ENCODE results near the gene ITPRID2.
"Not testable (repeated sequence)": the region's sequence is repeated elsewhere in the genome, so short reads cannot be mapped to it uniquely, and the experiment has no call there.

The ITPRID2 gene

DNA sequence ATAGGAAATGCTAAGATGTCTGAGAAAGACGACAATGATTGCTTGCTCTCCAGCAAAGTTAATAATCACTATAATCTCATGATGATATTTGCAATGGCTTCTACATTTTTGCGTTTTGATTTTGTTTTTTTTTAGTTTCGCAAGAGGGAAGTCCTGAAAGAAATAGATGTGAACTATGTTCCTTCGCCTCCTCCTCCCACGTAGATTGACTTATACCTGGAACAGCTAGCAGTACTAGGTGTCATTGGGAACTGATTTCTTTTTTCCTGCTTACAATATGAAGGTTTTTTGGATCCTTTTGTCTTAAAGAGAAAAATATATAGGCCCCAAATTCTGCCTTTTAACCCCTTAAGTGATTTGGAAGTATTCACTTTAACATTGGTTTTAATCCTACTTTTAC, 26.7 kb downstream of the ITPRID2 start:
- no peak for DNase-seq

- DNase-seq, result no peak
These were observed 31.6 kb downstream of the ITPRID2 start for GRCh38 chr2:181923121-181923520.

DNA sequence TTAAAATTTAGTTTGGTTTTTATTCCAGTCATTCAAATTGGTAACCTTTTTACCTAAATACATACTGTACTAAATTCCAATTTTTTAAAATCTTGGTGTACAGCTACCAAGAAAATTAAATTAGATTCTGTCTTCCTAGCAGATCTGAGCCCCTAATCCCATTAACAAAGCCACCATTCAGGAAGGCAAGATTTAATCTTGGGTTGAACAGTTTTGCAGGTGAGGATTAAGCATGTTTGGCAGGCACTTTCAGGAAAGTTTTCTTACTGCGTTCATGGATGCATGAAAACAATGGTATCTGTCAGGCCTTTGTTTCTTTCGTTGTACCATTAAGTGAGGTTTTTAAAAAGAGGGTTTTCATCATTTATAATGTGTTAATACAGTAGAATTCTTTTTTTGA, 32.8 kb downstream of the ITPRID2 start:
- no peak for DNase-seq

- no peak for DNase-seq
These were observed 43.2 kb downstream of the ITPRID2 start for GRCh38 chr2:181934694-181935093.

GRCh38 chr2:181937473-181937872, 45.9 kb downstream of the ITPRID2 start:
- no peak for DNase-seq

DNA sequence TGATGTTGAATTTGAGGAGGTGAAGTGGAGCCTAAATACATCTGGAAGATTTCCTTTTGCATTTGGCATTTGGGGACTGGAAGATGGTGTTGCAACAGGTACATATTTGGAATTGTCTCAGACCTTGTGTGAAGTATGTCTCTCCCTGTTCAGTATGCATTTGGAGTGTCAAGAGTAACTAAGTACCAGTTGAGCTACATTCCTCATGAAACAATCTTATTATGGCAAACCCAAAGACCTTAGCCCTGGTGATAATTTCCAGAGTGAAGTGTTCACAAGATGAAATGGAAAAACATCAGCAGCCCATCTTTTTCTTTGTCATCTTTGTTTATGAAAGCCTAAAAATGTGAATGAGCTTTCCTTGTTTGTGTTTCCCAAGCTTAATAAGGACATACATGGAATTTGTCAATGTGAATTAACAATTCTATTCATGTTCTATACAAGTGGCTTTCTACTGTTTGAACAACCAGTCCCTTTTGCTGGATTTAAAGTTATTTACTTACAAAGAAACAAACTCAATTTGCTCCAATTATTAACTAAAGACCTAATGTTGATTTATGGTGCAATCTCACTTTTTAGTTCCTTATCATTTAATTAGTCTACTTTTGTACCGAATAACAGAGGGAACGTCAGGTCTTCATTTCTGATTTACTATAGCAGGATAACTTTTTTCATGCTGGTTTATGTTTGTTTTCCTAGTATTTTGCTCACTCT, 52.0 kb downstream of the ITPRID2 start:
- DNase-seq, result no peak

GRCh38 chr2:181944164-181944913, 52.8 kb downstream of the ITPRID2 start:
- DNase-seq, result no peak

DNA sequence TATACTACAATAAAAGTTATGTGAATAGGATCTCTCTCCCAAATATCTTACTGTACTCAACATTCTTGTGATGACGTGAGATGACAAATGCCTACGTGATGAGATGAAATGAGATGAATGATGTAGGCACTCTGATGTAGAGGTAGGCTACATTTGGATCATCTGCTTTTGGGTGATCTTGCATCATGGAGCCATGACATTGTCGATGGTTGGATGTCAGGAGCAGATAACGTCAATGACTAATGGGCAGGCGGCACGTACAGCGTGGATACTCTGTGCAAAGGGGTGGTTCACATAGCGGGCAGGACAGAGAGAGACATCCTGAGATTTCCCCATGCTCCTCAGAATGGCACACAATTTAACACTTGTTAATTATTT, 53.4 kb downstream of the ITPRID2 start:
- no peak for DNase-seq

- no peak for DNase-seq
These were observed 55.1 kb downstream of the ITPRID2 start for GRCh38 chr2:181946444-181947127.

DNA sequence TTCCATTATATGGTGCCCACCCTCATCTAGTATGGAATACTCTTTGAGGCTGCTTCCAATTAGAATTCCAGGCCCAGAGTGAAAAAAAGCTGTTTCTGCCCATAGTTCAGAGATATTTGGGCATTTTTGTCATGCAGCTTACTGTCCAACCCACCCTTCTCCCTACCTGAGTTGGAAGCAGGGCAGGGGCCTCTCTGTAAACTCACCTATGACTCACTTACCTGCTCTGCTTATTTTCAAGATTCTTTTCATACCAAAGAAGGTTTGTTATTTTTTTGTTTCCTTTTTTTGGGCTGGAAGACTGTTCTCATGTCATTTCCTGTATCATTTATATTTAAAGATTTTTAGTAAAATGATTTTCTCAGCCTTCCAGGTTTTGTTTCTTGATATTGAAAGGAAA, 55.7 kb downstream of the ITPRID2 start:
- DNase-seq, result no peak

DNA sequence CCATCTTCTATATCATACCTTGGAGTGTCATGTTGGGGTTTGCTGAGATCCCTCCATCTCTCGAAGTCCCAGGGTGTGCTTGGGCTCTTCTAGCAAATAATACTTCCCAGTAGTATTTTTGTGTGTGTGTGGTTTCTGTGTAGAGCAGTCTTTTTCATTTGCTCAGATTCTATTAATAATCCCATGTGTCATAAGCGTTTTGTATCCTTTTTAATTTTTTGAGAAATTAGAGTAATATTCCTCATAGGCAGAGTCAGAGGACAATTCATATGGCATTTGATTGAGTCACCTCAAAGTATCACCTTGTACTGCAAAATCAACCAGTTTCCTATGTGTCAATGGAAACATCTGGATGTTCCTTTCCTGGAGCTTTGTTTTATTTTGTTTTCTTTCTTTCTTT, 56.7 kb downstream of the ITPRID2 start:
- DNase-seq, result no peak

DNA sequence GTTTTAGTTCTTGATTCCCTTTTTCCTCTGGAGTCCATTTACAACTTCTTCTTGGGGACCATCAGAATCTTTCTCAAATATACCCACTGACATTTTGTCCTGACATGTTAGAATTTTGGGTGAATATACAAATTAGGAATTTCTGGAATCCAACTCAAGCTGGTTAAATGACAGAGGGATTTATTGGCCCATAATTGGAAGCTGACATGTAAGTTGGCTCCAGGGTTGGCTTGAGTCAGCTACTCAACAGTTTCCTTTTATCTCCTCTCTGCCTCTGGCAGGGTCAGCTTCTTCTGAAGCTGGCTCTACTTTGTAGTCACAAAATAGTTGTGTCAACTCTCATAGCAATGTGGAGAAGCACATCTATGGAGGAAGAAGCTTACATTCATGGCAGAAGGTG, 57.5 kb downstream of the ITPRID2 start:
- DNase-seq, result no peak

- no peak for DNase-seq
These were observed 61.1 kb downstream of the ITPRID2 start for GRCh38 chr2:181952404-181953226.

GRCh38 chr2:181953881-181954537, 62.5 kb downstream of the ITPRID2 start:
- peak; percentile 70 for DNase-seq

DNA sequence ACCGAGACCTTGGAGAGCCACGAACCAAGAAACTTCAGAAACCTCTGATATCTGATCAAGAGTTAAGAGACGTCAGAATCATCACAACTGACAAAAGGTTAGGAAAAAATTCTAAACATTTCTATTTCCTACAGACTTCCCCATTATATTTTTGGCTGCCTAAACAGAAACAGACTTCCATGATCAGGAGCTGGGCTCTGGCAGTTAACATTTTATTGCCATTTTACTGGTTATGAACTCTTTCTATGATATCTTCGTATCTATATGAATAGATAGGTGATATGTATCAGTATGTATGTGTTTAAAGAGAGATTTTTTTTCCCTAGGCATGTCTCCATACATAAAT, 63.0 kb downstream of the ITPRID2 start:
- DNase-seq, result no peak

GRCh38 chr2:181955010-181955409, 63.5 kb downstream of the ITPRID2 start:
- DNase-seq, result no peak

DNA sequence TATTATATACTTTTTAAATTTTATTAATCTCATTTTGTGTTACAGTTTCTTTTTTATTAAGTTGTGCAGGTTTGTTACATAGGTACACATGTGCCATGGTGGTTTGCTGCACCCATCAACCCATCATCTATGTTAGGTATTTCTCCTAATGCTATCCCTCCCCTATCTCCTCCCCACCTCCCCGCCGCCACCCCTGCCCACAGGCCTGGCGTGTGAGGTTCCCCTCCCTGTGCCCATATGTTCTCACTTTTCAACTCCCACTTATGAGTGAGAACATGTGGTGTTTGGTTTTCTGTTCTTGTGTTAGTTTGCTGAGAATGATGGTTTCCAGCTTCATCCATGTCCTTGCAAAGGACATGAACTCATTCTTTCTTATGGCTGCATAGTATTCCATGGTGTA, 64.3 kb downstream of the ITPRID2 start:
- not testable (repeated sequence) for DNase-seq

DNA sequence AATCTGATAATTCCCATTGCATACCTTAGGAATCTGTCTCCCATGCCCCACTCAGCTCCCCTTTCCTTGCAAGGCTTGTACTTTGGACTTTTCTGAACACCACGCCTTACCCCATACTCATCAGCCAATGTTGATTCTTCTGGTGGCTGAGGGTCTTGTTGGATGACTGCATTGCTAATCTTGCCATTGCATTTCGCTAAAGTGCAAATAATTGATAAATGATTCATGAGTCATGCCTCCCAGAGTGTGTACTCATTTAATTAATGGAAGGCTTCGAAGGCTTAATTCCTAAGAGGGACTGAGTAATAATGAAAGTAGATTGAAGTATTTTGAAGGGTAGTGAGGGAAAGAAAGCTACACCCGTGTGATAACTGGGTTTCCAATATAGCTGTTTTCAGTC, 66.1 kb downstream of the ITPRID2 start:
- no peak for DNase-seq

GRCh38 chr2:181958726-181959125, 67.2 kb downstream of the ITPRID2 start:
- no peak for DNase-seq

- DNase-seq, result no peak
These were observed 68.0 kb downstream of the ITPRID2 start for GRCh38 chr2:181959508-181959907.

DNA sequence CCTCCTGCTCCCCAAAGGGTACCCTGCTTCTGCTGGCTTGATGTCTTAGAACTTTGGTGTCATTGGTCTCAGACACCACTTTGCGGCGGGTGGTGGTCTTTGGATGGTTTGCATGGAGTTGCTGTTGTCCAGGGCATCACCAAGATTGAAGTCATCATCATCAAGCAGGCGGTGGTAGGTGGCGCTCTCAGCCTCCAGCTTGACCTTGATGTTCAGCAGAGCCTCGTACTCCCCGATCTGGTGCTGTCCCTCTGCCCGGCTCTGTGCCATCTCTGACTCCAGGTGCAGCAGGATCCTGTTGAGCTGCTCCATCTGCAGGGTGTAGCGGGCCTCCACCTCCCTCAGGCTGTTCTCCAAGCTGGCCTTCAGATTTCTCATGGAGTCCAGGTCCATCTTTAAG, 69.6 kb downstream of the ITPRID2 start:
- DNase-seq, result not testable (repeated sequence)

DNA sequence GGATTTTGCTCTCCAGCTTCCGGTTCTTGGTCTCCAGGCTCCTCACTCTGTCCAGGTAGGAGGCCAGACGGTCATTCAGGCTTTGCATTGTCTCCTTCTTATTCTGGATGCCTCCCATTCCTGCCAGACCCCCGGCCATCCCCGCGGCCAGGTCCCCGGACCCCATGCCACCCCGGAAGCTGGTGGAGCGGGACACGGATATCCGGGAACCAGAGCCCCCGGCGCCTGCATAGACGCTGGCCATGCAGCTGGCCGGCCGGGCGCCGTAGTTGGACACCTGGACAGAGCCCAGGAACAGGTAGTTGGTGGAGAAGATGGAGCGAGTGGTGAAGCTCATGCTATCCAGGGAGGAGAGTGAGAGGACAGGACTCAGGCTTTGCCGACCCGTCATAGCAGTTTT, 70.6 kb downstream of the ITPRID2 start:
- DNase-seq, result no peak

Data from activated gamma-delta T cell treated with Interleukin-2 at 50 U/mL for 16 hours (primary cell).